ENCODE results near the gene SIL1. TPM values are rescaled to one million over a fixed set of nuclear protein-coding genes. Genes with fewer than 3 reads are reported as not detected.

The SIL1 gene
- total RNA-seq, 1 experiment from 2014 or later = 10.7 TPM

DNA sequence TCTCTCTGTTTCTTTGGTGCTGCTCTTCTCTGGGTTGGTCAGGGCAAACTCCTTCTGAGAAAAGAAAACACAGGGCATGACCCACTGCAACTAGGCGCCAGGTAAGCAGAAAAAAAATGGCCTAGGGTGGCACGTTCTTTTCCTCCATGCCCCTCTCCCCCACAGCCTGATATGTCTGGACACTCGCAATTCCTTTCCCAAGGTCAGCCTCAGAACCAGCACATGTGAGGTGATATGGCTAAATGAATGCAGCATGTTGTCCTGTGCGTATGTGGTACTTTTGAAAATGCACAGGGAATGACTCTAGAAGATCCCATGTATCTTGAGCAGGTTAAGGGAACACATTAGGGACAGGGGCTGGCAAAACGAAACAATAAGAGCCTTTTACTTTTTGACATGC, 77.0 kb downstream of the SIL1 start:
- Mint-ChIP-seq H3K27ac (no peak overlapping the region), H3K4me1 (peaks cover 4% of the 10 kb centered on the region; the same call in 1 of the 2 replicates)

More for the DNA sequence above, 77.0 kb downstream of the SIL1 start:
- POLR2A ChIA-PET = no interaction called here
- DNase-seq (ENCODE audit: low spot score) (no peak), ATAC-seq (no peak)
- CTCF ChIA-PET = no interaction called here
- TF ChIP-seq, protein P1, sequence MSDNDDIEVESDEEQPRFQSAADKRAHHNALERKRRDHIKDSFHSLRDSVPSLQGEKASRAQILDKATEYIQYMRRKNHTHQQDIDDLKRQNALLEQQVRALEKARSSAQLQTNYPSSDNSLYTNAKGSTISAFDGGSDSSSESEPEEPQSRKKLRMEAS (CRISPR knock-in tag; IDR thresholded peaks at IDR 0.05) = no peak
- no peak for TF ChIP-seq ZNF423 (CRISPR knock-in tag; IDR thresholded peaks at IDR 0.05)
- no peak for TF ChIP-seq NFYB (CRISPR knock-in tag; conservative IDR thresholded peaks at IDR 0.05; ENCODE audit: low read depth)
- TF ChIP-seq, protein P2, sequence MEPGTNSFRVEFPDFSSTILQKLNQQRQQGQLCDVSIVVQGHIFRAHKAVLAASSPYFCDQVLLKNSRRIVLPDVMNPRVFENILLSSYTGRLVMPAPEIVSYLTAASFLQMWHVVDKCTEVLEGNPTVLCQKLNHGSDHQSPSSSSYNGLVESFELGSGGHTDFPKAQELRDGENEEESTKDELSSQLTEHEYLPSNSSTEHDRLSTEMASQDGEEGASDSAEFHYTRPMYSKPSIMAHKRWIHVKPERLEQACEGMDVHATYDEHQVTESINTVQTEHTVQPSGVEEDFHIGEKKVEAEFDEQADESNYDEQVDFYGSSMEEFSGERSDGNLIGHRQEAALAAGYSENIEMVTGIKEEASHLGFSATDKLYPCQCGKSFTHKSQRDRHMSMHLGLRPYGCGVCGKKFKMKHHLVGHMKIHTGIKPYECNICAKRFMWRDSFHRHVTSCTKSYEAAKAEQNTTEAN (CRISPR knock-in tag; IDR thresholded peaks at IDR 0.05) = no peak
- no peak for TF ChIP-seq TP53 (CRISPR knock-in tag; IDR thresholded peaks at IDR 0.05)
- no peak for TF ChIP-seq IRF2 (CRISPR knock-in tag; IDR thresholded peaks at IDR 0.05; ENCODE audit: borderline replicate concordance, low read depth)
- TF ChIP-seq CREM (CRISPR knock-in tag; IDR thresholded peaks at IDR 0.05) = no peak
- no peak for TF ChIP-seq ZNF671 (CRISPR knock-in tag; IDR thresholded peaks at IDR 0.05)
- TF ChIP-seq, protein P3, sequence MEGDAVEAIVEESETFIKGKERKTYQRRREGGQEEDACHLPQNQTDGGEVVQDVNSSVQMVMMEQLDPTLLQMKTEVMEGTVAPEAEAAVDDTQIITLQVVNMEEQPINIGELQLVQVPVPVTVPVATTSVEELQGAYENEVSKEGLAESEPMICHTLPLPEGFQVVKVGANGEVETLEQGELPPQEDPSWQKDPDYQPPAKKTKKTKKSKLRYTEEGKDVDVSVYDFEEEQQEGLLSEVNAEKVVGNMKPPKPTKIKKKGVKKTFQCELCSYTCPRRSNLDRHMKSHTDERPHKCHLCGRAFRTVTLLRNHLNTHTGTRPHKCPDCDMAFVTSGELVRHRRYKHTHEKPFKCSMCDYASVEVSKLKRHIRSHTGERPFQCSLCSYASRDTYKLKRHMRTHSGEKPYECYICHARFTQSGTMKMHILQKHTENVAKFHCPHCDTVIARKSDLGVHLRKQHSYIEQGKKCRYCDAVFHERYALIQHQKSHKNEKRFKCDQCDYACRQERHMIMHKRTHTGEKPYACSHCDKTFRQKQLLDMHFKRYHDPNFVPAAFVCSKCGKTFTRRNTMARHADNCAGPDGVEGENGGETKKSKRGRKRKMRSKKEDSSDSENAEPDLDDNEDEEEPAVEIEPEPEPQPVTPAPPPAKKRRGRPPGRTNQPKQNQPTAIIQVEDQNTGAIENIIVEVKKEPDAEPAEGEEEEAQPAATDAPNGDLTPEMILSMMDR (IDR thresholded peaks at IDR 0.05) = no peak
- TF ChIP-seq, protein P4, sequence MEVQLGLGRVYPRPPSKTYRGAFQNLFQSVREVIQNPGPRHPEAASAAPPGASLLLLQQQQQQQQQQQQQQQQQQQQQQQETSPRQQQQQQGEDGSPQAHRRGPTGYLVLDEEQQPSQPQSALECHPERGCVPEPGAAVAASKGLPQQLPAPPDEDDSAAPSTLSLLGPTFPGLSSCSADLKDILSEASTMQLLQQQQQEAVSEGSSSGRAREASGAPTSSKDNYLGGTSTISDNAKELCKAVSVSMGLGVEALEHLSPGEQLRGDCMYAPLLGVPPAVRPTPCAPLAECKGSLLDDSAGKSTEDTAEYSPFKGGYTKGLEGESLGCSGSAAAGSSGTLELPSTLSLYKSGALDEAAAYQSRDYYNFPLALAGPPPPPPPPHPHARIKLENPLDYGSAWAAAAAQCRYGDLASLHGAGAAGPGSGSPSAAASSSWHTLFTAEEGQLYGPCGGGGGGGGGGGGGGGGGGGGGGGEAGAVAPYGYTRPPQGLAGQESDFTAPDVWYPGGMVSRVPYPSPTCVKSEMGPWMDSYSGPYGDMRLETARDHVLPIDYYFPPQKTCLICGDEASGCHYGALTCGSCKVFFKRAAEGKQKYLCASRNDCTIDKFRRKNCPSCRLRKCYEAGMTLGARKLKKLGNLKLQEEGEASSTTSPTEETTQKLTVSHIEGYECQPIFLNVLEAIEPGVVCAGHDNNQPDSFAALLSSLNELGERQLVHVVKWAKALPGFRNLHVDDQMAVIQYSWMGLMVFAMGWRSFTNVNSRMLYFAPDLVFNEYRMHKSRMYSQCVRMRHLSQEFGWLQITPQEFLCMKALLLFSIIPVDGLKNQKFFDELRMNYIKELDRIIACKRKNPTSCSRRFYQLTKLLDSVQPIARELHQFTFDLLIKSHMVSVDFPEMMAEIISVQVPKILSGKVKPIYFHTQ (CRISPR knock-in tag; IDR thresholded peaks at IDR 0.05) = no peak
- TF ChIP-seq, protein P5, sequence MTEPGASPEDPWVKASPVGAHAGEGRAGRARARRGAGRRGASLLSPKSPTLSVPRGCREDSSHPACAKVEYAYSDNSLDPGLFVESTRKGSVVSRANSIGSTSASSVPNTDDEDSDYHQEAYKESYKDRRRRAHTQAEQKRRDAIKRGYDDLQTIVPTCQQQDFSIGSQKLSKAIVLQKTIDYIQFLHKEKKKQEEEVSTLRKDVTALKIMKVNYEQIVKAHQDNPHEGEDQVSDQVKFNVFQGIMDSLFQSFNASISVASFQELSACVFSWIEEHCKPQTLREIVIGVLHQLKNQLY (CRISPR knock-in tag; IDR thresholded peaks at IDR 0.05) = no peak
- TF ChIP-seq SMAD3 (CRISPR knock-in tag; IDR thresholded peaks at IDR 0.05; ENCODE audit: borderline replicate concordance) = no peak
- TF ChIP-seq, protein P6, sequence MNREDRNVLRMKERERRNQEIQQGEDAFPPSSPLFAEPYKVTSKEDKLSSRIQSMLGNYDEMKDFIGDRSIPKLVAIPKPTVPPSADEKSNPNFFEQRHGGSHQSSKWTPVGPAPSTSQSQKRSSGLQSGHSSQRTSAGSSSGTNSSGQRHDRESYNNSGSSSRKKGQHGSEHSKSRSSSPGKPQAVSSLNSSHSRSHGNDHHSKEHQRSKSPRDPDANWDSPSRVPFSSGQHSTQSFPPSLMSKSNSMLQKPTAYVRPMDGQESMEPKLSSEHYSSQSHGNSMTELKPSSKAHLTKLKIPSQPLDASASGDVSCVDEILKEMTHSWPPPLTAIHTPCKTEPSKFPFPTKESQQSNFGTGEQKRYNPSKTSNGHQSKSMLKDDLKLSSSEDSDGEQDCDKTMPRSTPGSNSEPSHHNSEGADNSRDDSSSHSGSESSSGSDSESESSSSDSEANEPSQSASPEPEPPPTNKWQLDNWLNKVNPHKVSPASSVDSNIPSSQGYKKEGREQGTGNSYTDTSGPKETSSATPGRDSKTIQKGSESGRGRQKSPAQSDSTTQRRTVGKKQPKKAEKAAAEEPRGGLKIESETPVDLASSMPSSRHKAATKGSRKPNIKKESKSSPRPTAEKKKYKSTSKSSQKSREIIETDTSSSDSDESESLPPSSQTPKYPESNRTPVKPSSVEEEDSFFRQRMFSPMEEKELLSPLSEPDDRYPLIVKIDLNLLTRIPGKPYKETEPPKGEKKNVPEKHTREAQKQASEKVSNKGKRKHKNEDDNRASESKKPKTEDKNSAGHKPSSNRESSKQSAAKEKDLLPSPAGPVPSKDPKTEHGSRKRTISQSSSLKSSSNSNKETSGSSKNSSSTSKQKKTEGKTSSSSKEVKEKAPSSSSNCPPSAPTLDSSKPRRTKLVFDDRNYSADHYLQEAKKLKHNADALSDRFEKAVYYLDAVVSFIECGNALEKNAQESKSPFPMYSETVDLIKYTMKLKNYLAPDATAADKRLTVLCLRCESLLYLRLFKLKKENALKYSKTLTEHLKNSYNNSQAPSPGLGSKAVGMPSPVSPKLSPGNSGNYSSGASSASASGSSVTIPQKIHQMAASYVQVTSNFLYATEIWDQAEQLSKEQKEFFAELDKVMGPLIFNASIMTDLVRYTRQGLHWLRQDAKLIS (CRISPR knock-in tag; IDR thresholded peaks at IDR 0.05; ENCODE audit: borderline replicate concordance) = no peak
- no peak for TF ChIP-seq ZNF396 (CRISPR knock-in tag; IDR thresholded peaks at IDR 0.05; ENCODE audit: borderline replicate concordance)
- TF ChIP-seq NR1H2 (CRISPR knock-in tag; IDR thresholded peaks at IDR 0.05) = no peak
- TF ChIP-seq, protein P7, sequence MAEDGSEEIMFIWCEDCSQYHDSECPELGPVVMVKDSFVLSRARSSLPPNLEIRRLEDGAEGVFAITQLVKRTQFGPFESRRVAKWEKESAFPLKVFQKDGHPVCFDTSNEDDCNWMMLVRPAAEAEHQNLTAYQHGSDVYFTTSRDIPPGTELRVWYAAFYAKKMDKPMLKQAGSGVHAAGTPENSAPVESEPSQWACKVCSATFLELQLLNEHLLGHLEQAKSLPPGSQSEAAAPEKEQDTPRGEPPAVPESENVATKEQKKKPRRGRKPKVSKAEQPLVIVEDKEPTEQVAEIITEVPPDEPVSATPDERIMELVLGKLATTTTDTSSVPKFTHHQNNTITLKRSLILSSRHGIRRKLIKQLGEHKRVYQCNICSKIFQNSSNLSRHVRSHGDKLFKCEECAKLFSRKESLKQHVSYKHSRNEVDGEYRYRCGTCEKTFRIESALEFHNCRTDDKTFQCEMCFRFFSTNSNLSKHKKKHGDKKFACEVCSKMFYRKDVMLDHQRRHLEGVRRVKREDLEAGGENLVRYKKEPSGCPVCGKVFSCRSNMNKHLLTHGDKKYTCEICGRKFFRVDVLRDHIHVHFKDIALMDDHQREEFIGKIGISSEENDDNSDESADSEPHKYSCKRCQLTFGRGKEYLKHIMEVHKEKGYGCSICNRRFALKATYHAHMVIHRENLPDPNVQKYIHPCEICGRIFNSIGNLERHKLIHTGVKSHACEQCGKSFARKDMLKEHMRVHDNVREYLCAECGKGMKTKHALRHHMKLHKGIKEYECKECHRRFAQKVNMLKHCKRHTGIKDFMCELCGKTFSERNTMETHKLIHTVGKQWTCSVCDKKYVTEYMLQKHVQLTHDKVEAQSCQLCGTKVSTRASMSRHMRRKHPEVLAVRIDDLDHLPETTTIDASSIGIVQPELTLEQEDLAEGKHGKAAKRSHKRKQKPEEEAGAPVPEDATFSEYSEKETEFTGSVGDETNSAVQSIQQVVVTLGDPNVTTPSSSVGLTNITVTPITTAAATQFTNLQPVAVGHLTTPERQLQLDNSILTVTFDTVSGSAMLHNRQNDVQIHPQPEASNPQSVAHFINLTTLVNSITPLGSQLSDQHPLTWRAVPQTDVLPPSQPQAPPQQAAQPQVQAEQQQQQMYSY (CRISPR knock-in tag; IDR thresholded peaks at IDR 0.05) = no peak
- no peak for TF ChIP-seq JUN (CRISPR knock-in tag; IDR thresholded peaks at IDR 0.05)
- no peak for TF ChIP-seq PRRX2 (CRISPR knock-in tag; IDR thresholded peaks at IDR 0.05)
- Mint-ChIP-seq H3K9me3 (no peaks in the 10 kb centered on the region), H3K27me3 (ENCODE audit: low read depth) (no peaks in the 10 kb centered on the region), H3K4me3 (no peak overlapping the region), H3K36me3 (no peaks in the 10 kb centered on the region)

All from WTC11 (cell line).